Astrocyte of the hippocampus (primary cell): ENCODE results near the gene SGK1.
A peak's percentile ranks its signal among the peaks of the same experiment; 100 is the strongest.

Experiments used
- DNase-seq: peaks from one replicate; pipeline ENCODE4 v3.0.0; 2011; ENCODE audit warnings: low read depth, low spot score

Gene SGK1

GRCh38 chr6:134172020-134172705, 145.7 kb downstream of the SGK1 start:
- no peak for DNase-seq

GRCh38 chr6:134171517-134171916, 146.4 kb downstream of the SGK1 start:
- DNase-seq, result peak; percentile 8

- peak; percentile 22 for DNase-seq
Measured at GRCh38 chr6:134170844-134171243, 147.1 kb downstream of the SGK1 start.

- DNase-seq, result peak; percentile 17
Measured at GRCh38 chr6:134169871-134170486, 147.9 kb downstream of the SGK1 start.

GRCh38 chr6:134168590-134169208, 149.2 kb downstream of the SGK1 start:
- DNase-seq, result no peak

- peak; percentile 16 for DNase-seq
Measured at GRCh38 chr6:134166511-134167261, 151.2 kb downstream of the SGK1 start.

GRCh38 chr6:134165561-134166201, 152.2 kb downstream of the SGK1 start:
- no peak for DNase-seq

GRCh38 chr6:134164300-134164699, 153.6 kb downstream of the SGK1 start:
- no peak for DNase-seq

- no peak for DNase-seq
Measured at GRCh38 chr6:134162932-134163331, 155.0 kb downstream of the SGK1 start.

- DNase-seq, result peak; percentile 29
Measured at GRCh38 chr6:134161041-134161440, 156.9 kb downstream of the SGK1 start.

- DNase-seq, result no peak
Measured at GRCh38 chr6:134152767-134153485, 165.0 kb downstream of the SGK1 start.

- no peak for DNase-seq
Measured at GRCh38 chr6:134148566-134148965, 169.3 kb downstream of the SGK1 start.

- no peak for DNase-seq
Measured at GRCh38 chr6:134147034-134147533, 170.8 kb downstream of the SGK1 start.

- no peak for DNase-seq
Measured at GRCh38 chr6:134146268-134147033, 171.5 kb downstream of the SGK1 start.

GRCh38 chr6:134145786-134146185, 172.1 kb downstream of the SGK1 start:
- peak; percentile 29 for DNase-seq

GRCh38 chr6:134138226-134138975, 179.5 kb downstream of the SGK1 start:
- no peak for DNase-seq

- no peak for DNase-seq
Measured at GRCh38 chr6:134134654-134135053, 183.3 kb downstream of the SGK1 start.

GRCh38 chr6:134132494-134133141, 185.3 kb downstream of the SGK1 start:
- DNase-seq, result peak; percentile 69
